ENCODE measurements around the gene ZRANB1. TPM values are rescaled to one million over a fixed set of nuclear protein-coding genes. Genes with fewer than 3 reads are reported as not detected.

ZRANB1 gene
- total and polyA plus RNA-seq, 10 of the 15 experiments (the other 5 are each of a cell fraction or from before 2014, with no cell fraction given) = 1.7 to 11.8 (median 6.2) TPM

DNA sequence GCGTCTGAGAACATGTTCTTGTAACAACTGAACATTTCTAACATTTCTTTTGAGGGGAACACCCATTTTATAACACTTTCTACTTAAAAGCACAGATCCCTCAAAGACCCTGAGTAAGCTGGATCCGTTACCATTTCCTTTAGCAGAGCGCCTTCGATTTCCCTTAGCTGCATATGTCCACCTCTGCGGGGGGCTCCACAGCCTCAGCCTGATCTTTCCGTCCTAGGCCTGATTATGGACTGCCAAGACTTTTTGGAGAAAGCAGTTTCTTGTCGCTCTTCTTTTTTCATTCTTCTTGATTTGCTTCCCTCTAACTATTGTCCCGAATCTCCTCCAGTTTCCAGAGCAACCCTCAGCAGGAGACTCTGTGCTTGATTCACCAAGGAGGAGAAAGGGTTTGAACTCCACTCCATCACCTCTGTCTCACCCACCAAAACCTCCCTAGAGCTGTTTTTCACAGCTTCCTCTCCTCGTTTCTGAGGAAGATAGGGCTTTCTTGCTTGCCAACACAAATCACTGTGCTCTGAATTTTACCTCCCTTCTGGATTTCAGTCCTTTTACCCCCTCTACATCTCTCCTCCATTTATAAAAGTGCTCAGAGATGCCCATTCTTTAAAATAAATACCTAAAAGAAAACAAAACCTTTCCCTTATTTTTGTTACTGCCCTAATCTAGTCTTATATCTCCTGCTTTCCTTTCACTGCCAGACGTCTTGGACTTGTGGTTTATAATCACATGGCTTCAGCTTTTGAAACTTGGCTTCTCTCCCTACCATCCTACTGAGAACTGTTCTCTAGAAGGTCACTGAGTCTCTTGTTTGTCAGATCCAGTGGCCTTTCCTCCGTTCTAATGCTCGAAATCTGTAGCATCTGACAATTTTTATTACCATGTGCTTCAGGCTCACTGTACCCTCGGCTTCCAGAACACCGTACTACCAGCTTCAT, 30.5 kb upstream of the ZRANB1 start:
- RAD21 ChIA-PET (ENCODE audit: unreplicated experiment) = no interaction called here
- in situ Hi-C loops (cut with MboI) = no loop called here
- POLR2A ChIA-PET = interaction anchor here (0.6 kb wide), 1 partner anchor 78 kb away, joined by 3 read pairs; no protein-coding TSS in a partner anchor

More for the DNA sequence above, 30.5 kb upstream of the ZRANB1 start:
- no peak for FAIRE-seq
- H3K27me3 ChIP-seq (replicated peaks in 1 of 2; ENCODE audit: control insufficient read depth in 2 of 2, insufficient read depth in 2 of 2, low read length in 1 of 2) = no peaks in the 10 kb centered on the region
- no peak overlapping the region for H3K4me2 ChIP-seq (ENCODE audit: control insufficient read depth, insufficient read depth)
- CTCF ChIA-PET = interaction anchor here (1.6 kb wide), 1 partner anchor 410 kb away, joined by 3 read pairs; no protein-coding TSS in a partner anchor
- no peak overlapping the region for H3K4me3 ChIP-seq
- ATAC-seq = no peak
- 39% methylated on average over 14 of the region's 14 CpGs for WGBS (ENCODE audit: insufficient coverage, insufficient replicate concordance, low lambda C conversion rate, missing lambda C conversion rate)
- no peaks in the 10 kb centered on the region for H3K9me3 ChIP-seq (replicated peaks; ENCODE audit: control insufficient read depth, insufficient read depth, low read length)
- H3K27ac ChIP-seq (ENCODE audit: control insufficient read depth, insufficient read depth) = no peak overlapping the region
- DNase-seq (ENCODE audit: low read depth, low spot score) = no peak
- TF ChIP-seq HDGF (IDR thresholded peaks at IDR 0.05) = no peak
- no peak for TF ChIP-seq LARP7 (IDR thresholded peaks at IDR 0.05)
- TF ChIP-seq YY1 (IDR thresholded peaks at IDR 0.05; ENCODE audit: low read depth, low read length) = no peak
- no peak for TF ChIP-seq KLF5 (IDR thresholded peaks at IDR 0.05; ENCODE audit: partially characterized antibody)
- TF ChIP-seq, protein P1, sequence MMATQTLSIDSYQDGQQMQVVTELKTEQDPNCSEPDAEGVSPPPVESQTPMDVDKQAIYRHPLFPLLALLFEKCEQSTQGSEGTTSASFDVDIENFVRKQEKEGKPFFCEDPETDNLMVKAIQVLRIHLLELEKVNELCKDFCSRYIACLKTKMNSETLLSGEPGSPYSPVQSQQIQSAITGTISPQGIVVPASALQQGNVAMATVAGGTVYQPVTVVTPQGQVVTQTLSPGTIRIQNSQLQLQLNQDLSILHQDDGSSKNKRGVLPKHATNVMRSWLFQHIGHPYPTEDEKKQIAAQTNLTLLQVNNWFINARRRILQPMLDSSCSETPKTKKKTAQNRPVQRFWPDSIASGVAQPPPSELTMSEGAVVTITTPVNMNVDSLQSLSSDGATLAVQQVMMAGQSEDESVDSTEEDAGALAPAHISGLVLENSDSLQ (IDR thresholded peaks at IDR 0.05) = no peak
- TF ChIP-seq, protein P2, sequence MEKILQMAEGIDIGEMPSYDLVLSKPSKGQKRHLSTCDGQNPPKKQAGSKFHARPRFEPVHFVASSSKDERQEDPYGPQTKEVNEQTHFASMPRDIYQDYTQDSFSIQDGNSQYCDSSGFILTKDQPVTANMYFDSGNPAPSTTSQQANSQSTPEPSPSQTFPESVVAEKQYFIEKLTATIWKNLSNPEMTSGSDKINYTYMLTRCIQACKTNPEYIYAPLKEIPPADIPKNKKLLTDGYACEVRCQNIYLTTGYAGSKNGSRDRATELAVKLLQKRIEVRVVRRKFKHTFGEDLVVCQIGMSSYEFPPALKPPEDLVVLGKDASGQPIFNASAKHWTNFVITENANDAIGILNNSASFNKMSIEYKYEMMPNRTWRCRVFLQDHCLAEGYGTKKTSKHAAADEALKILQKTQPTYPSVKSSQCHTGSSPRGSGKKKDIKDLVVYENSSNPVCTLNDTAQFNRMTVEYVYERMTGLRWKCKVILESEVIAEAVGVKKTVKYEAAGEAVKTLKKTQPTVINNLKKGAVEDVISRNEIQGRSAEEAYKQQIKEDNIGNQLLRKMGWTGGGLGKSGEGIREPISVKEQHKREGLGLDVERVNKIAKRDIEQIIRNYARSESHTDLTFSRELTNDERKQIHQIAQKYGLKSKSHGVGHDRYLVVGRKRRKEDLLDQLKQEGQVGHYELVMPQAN (conservative IDR thresholded peaks at IDR 0.05) = no peak
- no peak for TF ChIP-seq E2F8 (IDR thresholded peaks at IDR 0.05; ENCODE audit: low read depth, partially characterized antibody)
- TF ChIP-seq SREBF2 (IDR thresholded peaks at IDR 0.05; ENCODE audit: low read length) = no peak
- TF ChIP-seq SUPT20H (IDR thresholded peaks at IDR 0.05; ENCODE audit: borderline replicate concordance, control insufficient read depth, low read depth, low read length) = no peak
- no peak for TF ChIP-seq SMAD5 (IDR thresholded peaks at IDR 0.05; ENCODE audit: low read depth)
- TF ChIP-seq, protein P3, sequence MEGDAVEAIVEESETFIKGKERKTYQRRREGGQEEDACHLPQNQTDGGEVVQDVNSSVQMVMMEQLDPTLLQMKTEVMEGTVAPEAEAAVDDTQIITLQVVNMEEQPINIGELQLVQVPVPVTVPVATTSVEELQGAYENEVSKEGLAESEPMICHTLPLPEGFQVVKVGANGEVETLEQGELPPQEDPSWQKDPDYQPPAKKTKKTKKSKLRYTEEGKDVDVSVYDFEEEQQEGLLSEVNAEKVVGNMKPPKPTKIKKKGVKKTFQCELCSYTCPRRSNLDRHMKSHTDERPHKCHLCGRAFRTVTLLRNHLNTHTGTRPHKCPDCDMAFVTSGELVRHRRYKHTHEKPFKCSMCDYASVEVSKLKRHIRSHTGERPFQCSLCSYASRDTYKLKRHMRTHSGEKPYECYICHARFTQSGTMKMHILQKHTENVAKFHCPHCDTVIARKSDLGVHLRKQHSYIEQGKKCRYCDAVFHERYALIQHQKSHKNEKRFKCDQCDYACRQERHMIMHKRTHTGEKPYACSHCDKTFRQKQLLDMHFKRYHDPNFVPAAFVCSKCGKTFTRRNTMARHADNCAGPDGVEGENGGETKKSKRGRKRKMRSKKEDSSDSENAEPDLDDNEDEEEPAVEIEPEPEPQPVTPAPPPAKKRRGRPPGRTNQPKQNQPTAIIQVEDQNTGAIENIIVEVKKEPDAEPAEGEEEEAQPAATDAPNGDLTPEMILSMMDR (IDR thresholded peaks at IDR 0.05 in 2 of 3, conservative IDR thresholded peaks at IDR 0.05 in 1 of 3; ENCODE audit: control insufficient read depth in 2 of 3, extremely low read depth in 1 of 3, insufficient read depth in 1 of 3, low read depth in 3 of 3, low read length in 3 of 3) = no peak
- TF ChIP-seq IKZF2 (IDR thresholded peaks at IDR 0.05) = no peak
- no peaks in the 10 kb centered on the region for H3K36me3 ChIP-seq (ENCODE audit: control insufficient read depth in 2 of 2, insufficient read depth in 2 of 2, low read length in 1 of 2)
- no peaks in the 10 kb centered on the region for H3K79me2 ChIP-seq (ENCODE audit: control insufficient read depth, insufficient read depth, low read length)
- no peaks in the 10 kb centered on the region for H4K20me1 ChIP-seq (ENCODE audit: control insufficient read depth, insufficient read depth)
- H3K4me1 ChIP-seq (ENCODE audit: control insufficient read depth, insufficient read depth, low read length) = no peaks in the 10 kb centered on the region; the same call in 1 of the 2 replicates
- H2AFZ ChIP-seq (ENCODE audit: control insufficient read depth, low read depth, low read length) = no peak overlapping the region
- SMC1A ChIA-PET (ENCODE audit: uncharacterized antibody, unreplicated experiment) = interaction anchor here (0.6 kb wide), 1 partner anchor 12 kb away, joined by 4 read pairs; no protein-coding TSS in a partner anchor
- BruUV-seq (replicated peaks) = no TSS peak
- no peak overlapping the region for H3K9ac ChIP-seq (ENCODE audit: control insufficient read depth, insufficient read depth, low read length)
- intact Hi-C loops (cut with micrococcal nuclease; ENCODE audit: unreplicated experiment) = no loop called here
